ENCODE measurements around the gene DOCK11.

GRCh38 chrX:118637997-118638396 is 142.4 kb downstream of the DOCK11 start:
- TF ChIP-seq POLR2A (IDR thresholded peaks at IDR 0.05), result no peak
- TF ChIP-seq, protein P1, sequence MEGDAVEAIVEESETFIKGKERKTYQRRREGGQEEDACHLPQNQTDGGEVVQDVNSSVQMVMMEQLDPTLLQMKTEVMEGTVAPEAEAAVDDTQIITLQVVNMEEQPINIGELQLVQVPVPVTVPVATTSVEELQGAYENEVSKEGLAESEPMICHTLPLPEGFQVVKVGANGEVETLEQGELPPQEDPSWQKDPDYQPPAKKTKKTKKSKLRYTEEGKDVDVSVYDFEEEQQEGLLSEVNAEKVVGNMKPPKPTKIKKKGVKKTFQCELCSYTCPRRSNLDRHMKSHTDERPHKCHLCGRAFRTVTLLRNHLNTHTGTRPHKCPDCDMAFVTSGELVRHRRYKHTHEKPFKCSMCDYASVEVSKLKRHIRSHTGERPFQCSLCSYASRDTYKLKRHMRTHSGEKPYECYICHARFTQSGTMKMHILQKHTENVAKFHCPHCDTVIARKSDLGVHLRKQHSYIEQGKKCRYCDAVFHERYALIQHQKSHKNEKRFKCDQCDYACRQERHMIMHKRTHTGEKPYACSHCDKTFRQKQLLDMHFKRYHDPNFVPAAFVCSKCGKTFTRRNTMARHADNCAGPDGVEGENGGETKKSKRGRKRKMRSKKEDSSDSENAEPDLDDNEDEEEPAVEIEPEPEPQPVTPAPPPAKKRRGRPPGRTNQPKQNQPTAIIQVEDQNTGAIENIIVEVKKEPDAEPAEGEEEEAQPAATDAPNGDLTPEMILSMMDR (IDR thresholded peaks at IDR 0.05), result peak in 2 of 5 experiments; percentile 12 to 21
